Middle frontal gyrus (tissue), 1 donor: ENCODE measurements around the gene MICALL2.

Experiments
- DNase-seq: peaks from one replicate; pipeline ENCODE4 v3.0.0-alpha.2; 2015; ENCODE audit warnings: low spot score; ENCODE audit errors: extremely low spot score

The MICALL2 gene

GRCh38 chr7:1396195-1396594 is 63.1 kb downstream of the MICALL2 start:
- DNase-seq: no peak

- DNase-seq: no peak
Measured at GRCh38 chr7:1395211-1396070, 63.8 kb downstream of the MICALL2 start.

GRCh38 chr7:1394371-1394770 is 64.9 kb downstream of the MICALL2 start:
- no peak for DNase-seq

GRCh38 chr7:1393421-1393820 is 65.8 kb downstream of the MICALL2 start:
- no peak for DNase-seq

- DNase-seq: no peak
Measured at GRCh38 chr7:1392556-1392955, 66.7 kb downstream of the MICALL2 start.

- no peak for DNase-seq
Measured at GRCh38 chr7:1391449-1391848, 67.8 kb downstream of the MICALL2 start.

GRCh38 chr7:1388703-1389335 is 70.5 kb downstream of the MICALL2 start:
- no peak for DNase-seq

- no peak for DNase-seq
Measured at GRCh38 chr7:1388021-1388702, 71.1 kb downstream of the MICALL2 start.

GRCh38 chr7:1387261-1387660 is 72.0 kb downstream of the MICALL2 start:
- no peak for DNase-seq

GRCh38 chr7:1386623-1387220 is 72.5 kb downstream of the MICALL2 start:
- no peak for DNase-seq

- DNase-seq: no peak
Measured at GRCh38 chr7:1385809-1386622, 73.3 kb downstream of the MICALL2 start.

- DNase-seq: no peak
Measured at GRCh38 chr7:1385086-1385808, 74.0 kb downstream of the MICALL2 start.
